T follicular helper cell (primary cell): ENCODE results near the gene SLC25A14.
A peak's percentile ranks its signal among the peaks of the same experiment; 100 is the strongest.
"Not testable (repeated sequence)": the region's sequence is repeated elsewhere in the genome, so short reads cannot be mapped to it uniquely, and the experiment has no call there.

ENCODE experiments used
- DNase-seq: peaks from one replicate; pipeline ENCODE4 v3.0.0-alpha.2; 2020; ENCODE audit warnings: low read depth
- total RNA-seq, 2 experiments: gene quantifications; one replicate each; lab custom pipeline; 2026; lab: John Stamatoyannopoulos, UW

Gene SLC25A14, protein sequence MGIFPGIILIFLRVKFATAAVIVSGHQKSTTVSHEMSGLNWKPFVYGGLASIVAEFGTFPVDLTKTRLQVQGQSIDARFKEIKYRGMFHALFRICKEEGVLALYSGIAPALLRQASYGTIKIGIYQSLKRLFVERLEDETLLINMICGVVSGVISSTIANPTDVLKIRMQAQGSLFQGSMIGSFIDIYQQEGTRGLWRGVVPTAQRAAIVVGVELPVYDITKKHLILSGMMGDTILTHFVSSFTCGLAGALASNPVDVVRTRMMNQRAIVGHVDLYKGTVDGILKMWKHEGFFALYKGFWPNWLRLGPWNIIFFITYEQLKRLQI
- 7.7 to 8.8 reads per million in 2 experiments for total RNA-seq

DNA sequence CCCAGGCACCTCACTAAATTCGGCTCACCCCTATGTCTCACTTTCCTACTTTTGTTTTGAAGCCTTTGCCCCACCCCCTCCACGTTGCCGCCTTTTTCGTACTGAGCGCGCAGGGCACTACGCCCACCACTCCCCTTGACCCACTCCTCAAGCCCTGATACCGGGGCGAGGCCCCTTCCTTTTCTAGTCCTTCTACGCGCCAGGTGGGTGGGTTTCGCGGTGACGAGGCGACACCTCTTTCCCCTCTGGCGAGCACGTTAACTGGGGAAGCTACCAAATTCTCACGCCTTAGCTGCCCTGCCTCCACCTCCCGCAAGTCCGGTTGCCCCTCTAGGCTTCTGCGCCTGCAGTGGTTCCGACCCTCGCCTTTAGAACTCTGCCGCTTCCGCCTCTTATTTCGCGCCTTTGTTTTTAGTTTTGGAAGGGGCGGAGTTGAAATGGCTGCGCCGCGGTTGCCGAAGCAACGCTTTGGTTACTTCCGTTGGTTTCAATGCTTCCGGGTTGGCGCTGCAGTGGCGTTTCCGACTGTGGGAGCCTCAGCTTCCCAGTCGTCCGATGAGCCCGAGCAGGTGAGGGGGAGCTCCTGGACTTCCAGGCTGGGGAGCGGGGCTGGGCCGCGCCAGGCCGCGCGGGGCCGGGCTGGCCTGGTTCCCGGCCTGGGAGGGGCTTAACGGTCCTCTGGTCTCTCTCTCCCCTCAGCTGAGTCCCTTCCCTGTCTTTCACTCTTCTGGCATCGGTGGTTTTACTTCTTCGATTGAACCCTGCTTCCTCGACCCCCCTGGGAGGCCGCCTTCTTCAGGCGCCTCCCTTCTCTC lies at the start of gene SLC25A14:
TSS of gene SLC25A14 (plus strand) at position 512 of the 815 bp plus-strand sequence. CDS start 360 bp downstream, outside the sequence.
- DNase-seq = peak; percentile 58

DNA sequence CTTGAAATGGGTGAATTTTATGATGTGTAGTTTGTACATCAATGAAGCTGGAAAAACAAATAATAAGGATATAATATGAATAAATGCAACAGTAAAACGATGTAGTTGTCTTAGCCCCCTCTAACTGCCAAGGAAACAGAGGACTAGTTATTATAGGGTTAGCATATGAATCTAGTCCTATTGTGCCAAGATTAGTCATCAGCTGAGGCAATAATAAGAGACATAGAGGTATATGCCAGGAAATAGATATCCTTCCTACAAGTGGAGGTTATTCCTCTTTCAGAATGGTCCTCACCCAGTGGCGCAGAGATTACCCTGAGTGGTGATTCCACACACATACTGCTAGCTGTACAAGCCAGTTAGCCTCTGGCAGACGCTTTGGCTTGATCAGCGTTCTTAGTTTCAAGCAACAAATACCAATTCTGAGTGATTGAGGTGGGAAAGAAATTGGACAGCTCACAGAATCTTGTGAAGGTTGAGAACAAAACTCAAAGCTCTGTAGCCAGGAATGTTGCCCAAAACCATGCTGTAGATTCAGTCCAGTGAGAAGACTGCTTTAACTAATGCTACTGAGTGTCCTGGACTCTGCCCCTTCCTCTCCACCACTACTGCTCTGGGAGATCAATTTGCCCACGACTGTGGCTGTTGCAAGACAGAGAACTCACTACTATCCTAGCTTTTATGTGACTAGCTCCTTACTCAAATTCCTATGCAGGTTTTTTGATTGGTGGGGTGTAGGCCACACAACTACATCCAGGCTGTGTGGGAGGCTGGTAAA lies 44.0 kb upstream of the SLC25A14 start:
- DNase-seq = no peak

DNA sequence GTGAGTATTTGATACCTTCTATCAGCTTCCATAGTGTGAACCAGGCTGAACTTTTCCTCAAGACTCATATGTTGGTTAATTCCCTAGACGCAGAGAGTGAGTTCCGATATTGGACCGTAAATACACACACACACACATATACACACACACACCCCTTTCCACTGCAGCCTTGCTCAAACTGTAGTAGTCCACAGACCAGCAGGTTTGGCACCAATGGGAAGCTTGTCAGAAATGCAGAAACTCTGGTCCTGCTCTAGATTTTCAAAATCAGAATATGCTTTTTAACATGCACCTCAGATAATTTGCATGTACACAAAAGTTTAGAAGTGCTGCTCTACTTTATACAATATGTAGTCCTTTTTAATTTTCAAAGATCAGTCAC lies 43.4 kb upstream of the SLC25A14 start:
- no peak for DNase-seq

DNA sequence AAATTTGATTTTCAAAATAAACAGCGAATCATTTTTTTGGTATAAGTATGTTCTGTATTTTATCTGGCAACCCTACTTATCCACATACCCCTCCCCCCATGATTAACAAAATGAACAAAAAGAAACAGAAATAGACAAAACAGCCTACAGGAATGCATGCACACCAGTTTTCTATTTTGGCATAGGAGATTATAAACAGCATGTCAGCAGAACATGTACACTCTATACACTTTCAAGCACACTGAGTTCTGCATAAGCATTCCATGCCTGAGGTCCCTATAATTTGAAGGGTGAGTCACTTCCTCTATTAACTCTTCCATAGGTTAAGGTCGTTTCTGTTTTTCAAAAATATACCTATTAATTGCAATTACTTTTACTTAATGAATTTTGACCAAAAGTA lies 43.0 kb upstream of the SLC25A14 start:
- DNase-seq = no peak

DNA sequence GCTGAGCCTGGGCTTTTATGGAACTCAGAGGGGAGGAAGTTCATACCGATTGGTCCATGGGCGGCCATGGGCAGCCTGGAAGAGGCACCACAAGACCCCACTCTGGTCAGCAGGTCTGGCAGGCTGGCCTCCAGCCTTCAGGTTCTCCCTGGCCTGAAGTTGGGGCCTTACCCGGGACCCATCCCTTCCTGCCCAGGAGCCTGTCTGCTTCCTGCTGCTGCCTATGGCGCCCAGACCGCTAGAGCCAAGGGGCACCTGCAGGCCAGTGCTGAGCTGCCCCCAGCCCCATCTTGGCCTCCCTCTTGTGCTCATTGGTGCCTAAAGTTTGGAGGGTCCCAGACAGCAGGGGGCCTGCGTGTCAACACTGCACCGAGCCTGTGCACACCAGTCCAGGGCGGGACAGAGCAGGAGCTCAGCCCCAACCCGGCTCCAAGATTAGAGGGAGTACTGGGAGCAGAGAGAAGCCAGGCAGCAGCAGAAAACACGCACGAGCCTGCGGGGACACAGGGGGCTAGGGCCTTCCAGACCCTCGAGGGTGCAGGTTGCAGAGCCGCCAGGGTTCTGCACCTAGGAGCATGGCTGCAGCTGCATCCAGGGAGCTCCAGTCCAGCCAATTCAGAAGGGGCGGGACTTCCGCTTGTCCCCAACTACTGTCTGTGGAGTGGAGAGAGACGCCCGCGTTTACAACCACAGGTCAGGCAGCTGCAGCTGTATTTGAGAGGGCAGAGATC lies 40.3 kb upstream of the SLC25A14 start:
- no peak for DNase-seq

DNA sequence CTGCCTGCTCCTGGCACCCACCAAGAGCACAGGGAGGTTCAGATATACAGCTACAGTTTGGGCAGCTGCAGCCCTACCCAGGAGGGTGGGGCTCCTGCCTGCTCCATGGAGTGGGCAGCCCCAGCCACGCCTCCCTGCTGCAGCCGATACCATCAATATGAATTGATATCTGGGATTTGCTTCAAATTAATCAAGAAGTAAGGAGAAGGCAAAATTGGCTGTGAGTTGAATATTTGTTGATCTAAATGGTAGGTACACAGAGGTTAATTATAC lies 39.8 kb upstream of the SLC25A14 start:
- DNase-seq = no peak

DNA sequence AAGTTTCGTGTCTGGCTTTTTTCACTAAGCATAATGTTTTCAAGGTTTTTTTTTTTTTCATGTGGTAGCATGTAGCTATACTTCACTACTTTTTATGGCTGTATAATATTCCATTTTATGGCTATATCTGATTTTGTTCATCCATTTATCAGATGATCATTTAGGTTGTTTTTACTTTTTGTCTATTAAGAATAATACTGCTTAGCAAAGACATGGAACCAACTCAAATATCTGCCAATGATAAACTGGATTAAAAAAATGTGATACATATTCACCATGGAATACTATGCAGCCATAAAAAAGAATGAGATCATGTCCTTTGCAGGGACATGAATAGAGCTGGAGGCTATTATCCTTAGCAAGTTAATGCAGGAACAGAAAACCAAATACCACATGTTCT lies 38.3 kb upstream of the SLC25A14 start:
- DNase-seq = no peak

DNA sequence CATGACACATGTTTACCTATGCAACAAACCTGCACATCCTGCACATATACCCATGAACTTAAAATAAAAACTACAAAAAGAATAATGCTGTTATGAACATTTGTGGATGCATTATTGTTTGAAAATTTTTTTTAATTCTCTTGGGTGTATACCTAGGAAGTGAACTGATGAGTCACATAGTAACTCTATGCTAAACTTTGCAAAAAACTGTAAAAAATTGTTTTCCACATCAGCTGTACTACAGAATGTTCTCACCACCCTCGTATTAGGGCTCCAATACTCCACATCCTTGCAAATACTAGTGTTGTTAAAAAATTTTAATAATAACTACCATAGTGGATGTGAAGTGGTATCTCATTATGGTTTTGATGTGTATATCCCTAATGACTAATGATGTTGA lies 37.7 kb upstream of the SLC25A14 start:
- DNase-seq = no peak

DNA sequence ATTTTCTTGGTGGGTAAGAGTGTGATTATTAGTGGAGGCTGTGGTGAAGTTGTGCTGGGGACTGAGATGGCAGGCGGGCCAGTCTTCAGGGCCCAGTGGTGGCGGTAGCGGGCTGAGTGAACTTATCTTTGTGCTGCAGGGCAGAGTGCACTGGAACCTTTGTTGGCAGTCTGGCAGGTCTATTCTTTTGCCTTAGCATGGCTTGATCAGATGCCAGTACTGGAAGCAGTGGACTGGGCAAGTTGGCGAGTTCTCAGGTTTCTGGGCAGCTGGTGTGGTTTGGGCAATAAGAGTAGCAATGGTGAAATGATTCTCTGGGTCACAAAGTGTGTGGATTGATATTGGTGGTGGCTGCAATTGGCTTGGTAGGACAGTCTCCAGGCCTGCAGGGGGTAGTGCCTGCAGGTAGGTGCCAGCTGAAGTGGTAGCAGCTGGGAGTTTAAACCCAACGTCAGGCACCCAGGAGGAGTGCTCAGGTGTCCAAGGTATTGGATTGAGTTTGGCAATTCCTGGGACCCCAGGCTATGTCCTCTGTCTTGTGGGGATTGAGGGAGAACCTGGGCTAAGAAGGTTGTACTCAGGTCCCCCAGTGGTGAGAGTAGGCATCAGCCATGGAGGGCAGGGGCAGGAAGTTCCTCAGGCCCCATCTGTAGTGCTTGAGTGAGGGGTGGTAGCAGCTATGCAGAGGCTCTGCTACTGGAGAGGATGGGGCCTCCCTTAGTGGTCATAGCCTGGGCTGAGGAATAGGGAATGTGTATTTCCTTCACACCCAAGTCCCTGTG lies 34.9 kb upstream of the SLC25A14 start:
- DNase-seq = no peak

DNA sequence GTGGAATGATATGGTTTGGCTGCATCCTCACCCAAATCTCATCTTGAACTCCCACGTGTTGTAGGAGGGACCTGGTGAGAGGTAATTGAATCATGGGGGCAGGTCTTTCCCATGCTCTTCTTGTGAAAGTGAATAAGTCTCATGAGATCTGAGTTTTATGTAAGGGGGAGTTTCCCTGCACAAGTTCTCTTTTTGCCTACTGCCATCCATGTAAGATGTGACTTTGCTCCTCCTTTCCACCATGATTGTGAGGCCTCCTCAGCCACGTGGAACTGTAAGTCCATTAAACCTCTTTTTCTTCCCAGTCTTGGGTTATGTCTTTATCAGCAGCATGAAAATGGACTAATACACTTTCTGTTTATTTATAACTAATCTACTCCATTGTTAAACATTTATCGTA lies 19.8 kb upstream of the SLC25A14 start:
- not testable (repeated sequence) for DNase-seq

DNA sequence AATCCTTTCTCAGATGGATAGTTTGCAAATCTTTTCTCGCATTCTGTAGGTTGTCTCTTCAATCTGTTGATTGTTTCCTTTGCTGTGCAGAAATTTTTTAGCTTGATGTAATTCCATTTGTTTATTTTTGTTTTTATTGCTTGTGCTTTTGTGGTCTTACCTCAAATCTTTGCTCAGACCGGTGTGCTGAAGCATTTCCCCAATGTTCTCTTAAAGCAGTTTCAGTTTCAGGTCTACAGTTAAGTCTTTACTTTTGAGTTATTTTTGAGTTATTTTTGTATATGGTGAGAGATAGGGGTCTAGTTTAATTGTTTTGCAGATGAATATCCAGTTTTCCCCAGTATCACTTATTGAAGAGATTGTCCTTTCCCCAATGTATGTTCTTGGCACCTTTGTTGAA lies 18.2 kb upstream of the SLC25A14 start:
- no peak for DNase-seq

DNA sequence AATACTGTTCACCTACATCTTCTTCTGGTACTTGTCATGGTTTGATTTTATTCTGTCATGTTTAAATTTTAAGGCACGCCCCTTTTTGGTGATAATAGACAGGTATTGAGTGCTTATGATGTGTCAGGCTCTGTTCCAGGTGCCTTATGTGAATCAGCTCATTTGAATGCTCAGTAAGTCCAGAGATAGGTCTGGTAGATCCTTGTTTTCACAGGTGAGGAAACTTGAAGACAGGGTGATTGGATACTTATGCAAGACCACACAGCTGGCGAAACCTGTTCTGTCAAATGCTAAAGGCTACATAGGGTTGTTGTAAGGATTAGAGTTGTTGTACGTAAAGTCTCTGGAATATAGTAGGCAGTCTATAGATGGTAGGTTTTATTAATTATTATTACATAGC lies 9.6 kb upstream of the SLC25A14 start:
- no peak for DNase-seq

DNA sequence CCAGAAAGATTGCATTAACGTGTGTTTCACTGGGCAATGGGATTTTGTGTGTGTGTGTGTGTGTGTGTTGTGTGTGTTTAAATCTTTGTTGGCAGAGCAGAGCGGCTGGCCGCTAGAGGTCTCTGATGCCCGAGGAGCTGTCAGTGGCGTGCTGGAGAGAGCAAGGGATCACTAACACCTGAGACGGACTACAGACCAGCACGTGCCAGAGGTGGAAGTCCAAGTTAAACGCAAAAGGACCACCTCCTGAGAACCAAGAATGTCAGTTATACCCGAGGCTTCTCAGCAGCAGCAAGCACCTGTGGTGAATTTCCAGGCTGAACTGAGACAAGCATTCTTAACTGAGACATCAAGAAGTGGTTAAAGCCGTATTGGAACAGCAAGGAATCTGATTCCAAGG lies 9.0 kb upstream of the SLC25A14 start:
- peak; percentile 7 for DNase-seq

DNA sequence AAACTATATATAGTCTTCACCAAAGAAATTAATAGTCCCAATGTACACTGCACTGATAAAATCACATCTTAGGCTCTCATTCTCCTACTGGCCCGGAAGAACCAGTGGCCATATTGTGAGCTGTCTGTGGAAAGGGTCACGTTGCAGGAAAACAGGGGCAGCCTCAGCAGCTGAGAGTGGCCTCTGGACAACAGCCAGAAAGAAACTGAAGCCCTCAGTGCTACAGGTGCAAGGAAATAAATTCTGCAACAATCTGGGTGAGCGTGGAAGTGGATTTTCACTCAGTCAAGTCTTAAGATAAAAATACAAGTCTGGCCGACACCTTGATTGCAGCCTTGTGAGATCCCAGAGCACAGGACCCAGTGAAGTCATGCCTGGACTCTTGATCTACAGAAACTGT lies 3.2 kb upstream of the SLC25A14 start:
- DNase-seq = no peak

DNA sequence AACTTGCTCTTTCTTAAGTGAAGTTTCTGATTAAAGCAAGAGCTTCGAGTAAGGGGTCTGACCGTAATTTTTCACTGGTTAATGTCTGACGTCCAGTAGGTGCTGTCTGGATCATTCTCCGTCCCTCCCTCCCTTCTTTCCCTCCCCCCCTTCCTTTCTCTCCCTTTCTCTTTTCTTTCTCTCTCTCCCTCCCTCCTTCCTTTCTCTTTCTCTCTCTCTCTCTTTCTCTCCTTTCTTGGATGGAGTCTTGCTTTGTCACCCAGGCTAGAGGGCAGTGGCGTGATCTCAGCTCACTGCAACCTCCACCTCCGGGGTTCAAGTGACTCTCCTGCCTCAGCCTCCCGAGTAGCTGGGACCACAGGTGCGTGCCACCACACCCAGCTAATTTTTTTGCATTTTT lies 850 bp upstream of the SLC25A14 start:
- not testable (repeated sequence) for DNase-seq

DNA sequence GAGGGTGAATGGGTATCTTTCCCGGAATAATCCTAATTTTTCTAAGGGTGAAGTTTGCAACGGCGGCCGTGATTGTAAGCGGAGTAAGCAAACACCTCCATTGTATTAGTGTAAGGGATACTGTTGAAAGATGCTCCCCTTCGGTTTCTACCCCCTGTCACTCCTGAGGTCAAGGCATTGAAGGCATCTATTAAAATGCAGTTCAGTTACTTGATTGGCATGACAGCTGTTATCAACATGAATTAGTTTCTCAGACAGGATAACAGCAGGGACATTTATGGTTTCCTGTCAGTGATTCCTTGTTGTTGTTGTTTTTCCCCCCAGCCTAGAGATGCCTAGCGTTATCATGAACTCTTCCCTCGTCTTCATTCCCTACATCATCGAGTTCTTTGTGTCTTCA lies 552 bp downstream of the SLC25A14 start:
- no peak for DNase-seq

DNA sequence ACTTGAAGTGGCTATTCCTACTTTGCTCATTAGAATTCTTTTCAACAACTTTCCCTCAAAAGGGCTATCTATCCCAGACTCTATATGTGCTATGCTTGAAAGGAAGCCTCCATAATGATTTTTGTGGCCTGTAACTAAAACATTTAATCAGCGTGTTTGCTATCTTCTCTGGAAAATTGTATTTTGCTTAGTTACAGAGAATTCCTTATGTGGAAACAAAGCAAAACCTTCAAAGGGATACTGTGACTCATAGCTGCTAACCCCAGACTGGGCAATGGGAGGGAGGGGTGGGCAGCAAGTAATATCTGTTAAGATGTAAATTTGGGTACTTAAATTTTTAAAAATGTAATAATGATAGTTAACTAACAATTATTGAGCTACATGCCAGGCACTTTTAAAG lies 3.7 kb downstream of the SLC25A14 start:
- no peak for DNase-seq

DNA sequence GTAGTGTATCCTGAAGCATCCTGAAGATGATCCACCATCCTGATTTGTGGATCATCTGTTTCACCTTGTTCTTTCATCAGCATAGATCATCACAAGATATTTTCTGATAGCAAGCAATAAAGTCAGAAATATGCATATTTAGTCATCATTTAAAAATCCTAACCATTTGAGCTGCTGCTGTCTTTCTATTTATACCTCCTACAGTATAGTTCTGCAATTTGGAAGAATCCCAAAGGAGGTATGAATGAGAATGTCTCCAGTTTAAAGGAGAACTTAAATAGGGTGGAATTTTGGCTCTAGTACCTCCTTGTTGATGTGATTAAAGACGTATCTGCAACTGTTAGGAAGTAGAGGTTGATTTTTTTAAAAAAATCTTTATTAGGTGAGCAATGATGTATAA lies 7.6 kb downstream of the SLC25A14 start:
- DNase-seq = no peak

DNA sequence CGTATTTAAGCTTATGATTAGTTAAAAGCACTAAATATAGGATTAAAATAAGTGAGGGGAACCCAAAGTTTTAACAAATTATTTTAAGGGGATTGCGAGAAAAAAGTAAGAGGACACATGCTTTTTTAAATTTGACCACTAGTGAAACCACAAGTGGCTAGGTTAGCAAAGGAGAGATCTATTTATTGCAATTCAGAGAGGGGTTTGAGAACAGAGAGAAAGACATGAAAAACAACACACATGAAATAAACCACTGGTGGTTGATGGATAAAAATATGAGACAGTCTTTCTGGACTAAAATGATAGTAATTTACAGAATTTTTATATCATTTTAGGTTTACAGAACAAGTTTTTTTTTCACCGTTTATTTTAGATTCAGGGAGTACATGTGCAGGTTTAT lies 11.8 kb downstream of the SLC25A14 start:
- DNase-seq = no peak

DNA sequence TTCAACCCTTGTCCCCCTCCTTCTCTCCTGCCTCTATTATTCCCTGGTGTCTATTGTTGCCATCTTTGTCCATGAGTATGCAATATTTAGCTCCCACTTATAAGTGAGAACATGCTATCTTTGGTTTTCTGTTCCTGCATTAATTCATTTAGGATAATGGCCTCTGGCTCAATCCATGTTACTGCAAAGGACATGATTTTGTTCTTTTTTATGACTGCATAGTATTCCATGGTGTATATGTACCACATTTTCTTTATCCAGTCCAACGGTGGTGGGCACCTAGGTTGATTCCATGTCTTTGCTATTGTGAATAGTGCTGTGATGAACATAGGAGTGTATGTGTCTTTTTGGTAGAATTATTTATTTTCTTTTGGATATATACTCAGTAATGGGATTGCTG lies 12.3 kb downstream of the SLC25A14 start:
- DNase-seq = not testable (repeated sequence)

DNA sequence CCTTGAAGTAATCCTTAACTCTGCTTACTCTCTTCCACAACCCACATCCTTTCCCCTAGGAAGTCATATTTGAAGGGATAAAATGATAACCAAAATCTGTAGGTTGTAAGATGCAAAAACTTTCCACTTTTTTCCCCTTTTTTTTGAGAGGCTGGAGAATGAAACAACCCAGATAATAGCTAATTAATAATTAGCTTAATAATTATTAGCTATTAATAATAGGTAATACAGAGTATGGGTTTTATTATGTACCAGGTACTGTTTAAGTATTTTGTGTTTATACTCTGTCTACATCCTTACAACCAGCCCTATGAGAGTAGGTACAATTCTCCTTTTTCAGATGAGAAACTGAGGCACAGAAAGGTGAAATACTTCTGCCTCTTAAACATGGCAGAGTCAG lies 36.4 kb downstream of the SLC25A14 start:
- no peak for DNase-seq
